GM19395 (cell line): ENCODE results near the gene RTL9.

ENCODE experiments used
- ATAC-seq: cut with Tn5 transposase; IDR thresholded peaks from one replicate; pipeline ENCODE4 v1.9.1; 2021; ENCODE audit warnings: mild to moderate bottlenecking, moderate library complexity; ENCODE audit not compliant: unreplicated experiment

The RTL9 gene

DNA sequence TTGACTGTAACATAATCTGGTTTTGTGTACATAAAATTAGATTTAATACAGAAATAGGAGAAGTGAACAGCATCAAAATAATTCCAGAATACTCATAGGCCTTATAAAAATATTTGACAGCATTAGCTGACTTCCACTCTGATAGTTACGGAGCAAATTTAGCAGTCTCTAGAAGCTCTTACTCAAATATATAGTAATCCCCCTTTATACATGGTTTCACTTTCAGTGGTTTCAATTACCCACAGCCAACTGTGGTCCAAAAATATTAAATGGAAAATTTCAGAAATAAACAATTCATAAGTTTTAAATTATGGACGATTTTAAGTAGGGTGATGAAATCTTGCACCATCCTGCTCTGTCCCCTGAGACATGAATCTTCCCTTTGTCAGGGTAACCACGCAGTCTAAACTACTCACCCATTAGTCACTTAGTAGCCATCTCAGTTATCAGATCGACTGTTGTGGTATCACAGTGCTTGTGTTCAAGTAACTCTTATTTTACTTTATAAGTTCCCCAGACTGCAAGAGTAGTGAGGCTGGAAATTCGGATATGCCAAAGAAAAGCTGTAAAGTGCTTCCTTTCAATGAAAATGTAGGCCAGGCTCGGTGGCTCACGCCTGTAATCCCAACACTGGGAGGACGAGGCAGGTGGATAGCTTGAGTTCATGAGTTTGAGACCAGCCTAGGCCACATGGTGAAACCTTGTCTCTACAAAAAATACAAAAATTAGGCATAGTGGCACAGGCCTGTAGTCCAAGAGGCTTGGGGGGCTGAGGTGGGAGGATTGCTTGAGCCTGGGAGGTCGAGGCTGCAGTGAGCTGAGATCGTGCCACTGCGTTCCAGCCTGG is 17.2 kb upstream of the RTL9 start:
- peak; percentile 86 for ATAC-seq

DNA sequence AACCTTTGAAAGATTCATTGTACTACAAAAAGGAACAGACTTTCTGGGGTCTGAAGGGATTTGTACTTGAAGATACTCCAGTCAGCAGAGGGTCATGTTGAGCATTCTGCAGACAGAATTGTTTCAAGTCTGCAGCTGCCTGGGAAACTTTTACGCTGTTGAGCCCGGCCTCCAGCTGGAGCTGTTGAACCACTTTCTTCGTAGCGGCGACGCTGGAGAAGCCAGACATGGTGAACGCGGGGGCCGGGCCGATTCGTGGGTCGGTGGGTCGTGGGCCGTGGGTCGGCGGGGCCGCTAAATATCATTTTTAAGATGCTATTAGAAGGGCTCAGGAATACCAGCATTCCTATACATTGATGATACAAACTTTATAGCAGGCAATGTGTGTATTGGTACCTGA is 12.0 kb upstream of the RTL9 start:
- ATAC-seq, result no peak

DNA sequence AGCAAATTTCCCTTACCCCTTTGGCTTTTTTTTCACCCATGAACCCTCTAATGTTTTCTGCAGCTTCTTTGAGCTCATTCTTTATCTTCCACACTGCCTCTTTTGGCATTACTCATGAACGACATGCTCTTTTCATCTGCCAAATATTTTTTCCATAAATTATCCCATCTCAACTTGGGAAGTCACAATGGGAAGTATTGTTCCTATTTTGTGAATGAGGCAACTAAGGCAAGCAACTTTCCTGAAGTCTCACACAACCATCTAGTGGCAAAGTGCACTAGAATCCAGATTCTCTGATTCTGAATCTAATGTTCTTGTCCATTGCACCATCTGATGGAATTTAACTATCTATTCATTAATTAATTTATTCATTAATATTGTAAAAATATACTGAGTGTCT is 625 bp downstream of the RTL9 start:
- no peak for ATAC-seq

GRCh38 chrX:110363244-110363643 is 4.6 kb downstream of the RTL9 start:
- ATAC-seq, result no peak

DNA sequence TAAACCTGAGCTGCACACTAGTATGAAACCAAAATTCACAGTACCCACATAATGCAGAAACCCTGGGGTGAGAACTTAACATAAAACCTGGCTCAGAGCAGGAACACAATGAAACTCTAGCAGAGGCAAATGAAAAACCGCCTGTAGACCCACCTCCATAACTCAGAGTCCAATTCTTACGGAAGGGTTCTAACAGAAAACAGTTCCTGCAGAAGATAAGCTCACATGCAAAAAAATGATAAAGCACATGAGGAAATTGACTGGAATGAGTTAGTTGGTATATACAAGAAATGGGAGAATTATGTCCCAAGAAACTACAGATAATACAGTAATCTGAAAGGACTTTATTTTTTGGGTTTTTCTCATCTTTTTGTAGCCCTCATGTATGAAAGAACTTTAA is 14.7 kb downstream of the RTL9 start:
- ATAC-seq, result no peak

GRCh38 chrX:110374559-110374958 is 15.9 kb downstream of the RTL9 start:
- ATAC-seq, result peak; percentile 63

DNA sequence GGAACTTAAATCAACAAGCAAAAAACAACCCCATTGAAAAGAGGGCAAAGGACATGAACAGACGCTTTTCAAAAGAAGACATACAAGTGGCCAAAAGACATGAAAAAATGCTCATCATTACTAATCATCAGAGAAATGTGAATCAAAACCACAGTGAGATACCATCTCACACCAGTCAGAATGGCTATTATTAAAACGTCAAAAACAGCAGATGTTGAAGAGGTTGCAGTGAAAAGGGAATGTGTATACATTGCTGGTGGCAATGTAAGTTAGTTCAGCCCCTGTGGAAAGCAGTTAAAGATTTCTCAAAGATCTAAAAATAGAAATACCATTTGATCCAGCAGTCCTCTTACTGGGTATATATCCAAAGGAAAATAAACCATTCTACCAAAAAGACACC is 22.6 kb downstream of the RTL9 start:
- no peak for ATAC-seq

GRCh38 chrX:110383414-110383813 is 24.8 kb downstream of the RTL9 start:
- no peak for ATAC-seq

- ATAC-seq, result no peak
Observed at GRCh38 chrX:110384490-110384889, 25.8 kb downstream of the RTL9 start.

GRCh38 chrX:110389570-110389969 is 30.9 kb downstream of the RTL9 start:
- ATAC-seq, result no peak

DNA sequence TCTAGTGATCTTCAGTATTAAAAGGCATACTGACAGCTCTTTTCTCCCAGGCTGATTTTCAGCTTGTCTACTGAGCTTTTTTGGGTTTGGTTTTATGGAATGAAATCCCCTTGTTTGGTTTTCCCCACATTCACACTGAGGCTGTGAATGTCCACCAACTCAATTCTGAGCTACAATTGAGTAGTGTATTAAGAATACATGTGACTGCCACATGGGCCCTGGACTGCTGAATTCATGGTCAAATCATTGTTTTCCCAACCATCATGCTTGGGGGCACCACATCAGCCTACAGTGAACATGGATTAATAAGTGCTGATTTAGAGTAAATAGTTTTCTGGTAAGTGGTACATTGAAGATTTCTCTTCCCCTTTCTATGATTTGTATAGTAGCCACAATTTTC is 32.4 kb downstream of the RTL9 start:
- no peak for ATAC-seq

GRCh38 chrX:110394651-110395050 is 36.0 kb downstream of the RTL9 start:
- ATAC-seq, result no peak

- ATAC-seq, result no peak
Observed at GRCh38 chrX:110395877-110396276, 37.2 kb downstream of the RTL9 start.

DNA sequence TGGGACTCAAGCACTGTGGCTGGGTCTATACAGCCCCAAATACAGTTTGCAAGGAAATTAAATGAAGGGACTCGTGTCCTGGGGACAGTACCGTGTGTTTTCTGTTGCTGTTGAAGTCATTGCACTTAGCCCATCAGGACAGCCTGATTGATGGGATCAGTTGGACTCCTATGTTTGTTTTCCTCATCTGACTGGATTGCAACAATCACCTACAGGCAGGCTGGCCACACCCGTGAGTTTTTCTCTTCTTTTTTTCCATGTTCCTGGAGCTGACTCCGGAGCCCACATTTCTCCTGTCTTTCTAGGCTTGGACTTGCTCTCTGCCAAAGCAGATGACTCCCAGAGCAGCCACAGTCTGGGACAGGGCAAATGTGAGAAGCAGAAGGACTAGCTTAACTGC is 38.1 kb downstream of the RTL9 start:
- ATAC-seq, result no peak

GRCh38 chrX:110397339-110397738 is 38.7 kb downstream of the RTL9 start:
- no peak for ATAC-seq

- ATAC-seq, result no peak
Observed at GRCh38 chrX:110397904-110398303, 39.3 kb downstream of the RTL9 start.

DNA sequence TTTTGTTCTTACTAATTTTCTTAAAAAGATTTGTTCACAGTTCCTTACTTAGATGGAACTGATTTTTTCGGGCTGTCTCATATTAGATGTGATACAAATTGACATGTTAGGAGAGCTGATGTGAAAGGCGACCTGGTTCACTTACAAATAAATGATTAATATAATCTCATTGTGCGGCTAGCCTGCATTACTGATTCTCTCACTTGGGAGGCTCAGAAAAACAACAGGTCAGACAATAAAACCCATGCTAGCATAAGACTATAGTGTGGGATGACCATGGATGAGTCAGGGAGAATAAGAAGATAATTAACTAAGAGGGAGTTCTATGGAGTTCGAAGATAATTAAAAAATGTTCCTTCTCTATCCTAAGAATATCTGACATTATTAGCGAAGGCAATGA is 40.8 kb downstream of the RTL9 start:
- ATAC-seq, result no peak

- ATAC-seq, result no peak
Observed at GRCh38 chrX:110399966-110400365, 41.3 kb downstream of the RTL9 start.

- no peak for ATAC-seq
Observed at GRCh38 chrX:110401135-110401534, 42.5 kb downstream of the RTL9 start.

- no peak for ATAC-seq
Observed at GRCh38 chrX:110402091-110402849, 43.6 kb downstream of the RTL9 start.

- ATAC-seq, result no peak
Observed at GRCh38 chrX:110402850-110403221, 44.2 kb downstream of the RTL9 start.
